HG03159 (cell line): ENCODE results near the gene KLC3.

Experiments used
- ATAC-seq: cut with Tn5 transposase; IDR thresholded peaks from one replicate; pipeline ENCODE4 v1.9.1; 2021; ENCODE audit warnings: mild to moderate bottlenecking, moderate library complexity; ENCODE audit not compliant: unreplicated experiment

The KLC3 gene

DNA sequence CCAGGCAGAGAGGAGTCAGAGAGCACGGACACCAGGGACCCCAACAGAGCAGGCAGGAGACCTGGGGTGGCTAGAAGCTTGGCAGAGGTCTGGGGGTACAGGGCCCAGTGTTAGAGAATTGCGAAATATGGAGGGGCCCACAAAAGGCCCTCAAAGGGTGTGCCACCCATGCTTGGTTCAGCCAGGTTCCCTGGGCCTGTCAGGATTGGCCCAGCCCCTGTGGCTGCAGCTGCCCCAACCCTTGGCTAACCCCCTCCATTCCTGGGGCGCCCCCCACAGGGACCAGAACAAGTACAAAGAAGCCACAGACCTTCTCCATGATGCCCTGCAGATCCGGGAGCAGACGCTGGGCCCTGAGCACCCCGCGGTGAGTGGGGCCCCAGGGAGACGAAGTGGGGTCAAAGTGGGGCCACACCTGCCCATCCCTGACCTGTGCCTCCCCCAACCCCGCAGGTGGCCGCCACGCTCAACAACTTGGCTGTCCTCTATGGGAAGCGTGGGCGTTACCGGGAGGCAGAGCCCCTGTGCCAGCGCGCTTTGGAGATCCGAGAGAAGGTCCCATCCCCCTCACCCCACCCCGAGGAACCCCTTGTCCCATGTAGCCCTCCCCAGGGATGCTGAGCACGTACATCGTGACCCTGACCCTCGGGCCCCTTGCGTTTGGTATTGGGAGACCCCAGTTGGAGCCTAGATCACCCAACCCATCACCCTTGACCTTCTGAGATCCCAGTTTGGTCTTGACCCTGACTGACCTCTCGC is 8.0 kb downstream of the KLC3 start:
- no peak for ATAC-seq

GRCh38 chr19:45349126-45349415 is 8.5 kb downstream of the KLC3 start:
- ATAC-seq = no peak

GRCh38 chr19:45349430-45349941 is 8.9 kb downstream of the KLC3 start:
- ATAC-seq = no peak

DNA sequence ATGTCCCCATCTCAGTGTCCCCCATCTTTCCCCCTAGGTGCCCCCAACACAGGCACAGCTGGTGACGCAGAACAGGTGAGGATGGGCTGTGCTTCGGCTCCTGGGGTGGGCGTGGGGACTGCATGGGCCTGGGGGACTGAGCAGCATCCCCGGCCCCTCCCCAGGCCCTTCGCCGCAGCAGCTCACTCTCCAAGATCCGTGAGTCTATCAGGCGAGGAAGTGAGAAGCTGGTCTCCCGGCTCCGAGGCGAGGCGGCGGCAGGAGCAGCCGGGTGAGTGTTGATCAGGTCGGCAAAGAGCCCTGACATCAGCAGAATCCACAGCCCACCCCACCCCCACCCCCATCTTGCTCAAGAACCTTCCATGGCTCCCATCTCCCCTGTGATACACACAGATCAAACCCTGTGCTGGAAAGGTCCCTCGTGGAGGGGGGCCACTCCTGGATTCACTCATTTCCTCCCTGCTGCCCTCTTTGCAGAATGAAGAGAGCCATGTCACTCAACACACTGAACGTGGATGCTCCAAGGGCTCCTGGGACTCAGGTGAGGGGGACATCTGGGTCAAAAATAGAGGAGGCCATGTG is 10.0 kb downstream of the KLC3 start:
- ATAC-seq = no peak

DNA sequence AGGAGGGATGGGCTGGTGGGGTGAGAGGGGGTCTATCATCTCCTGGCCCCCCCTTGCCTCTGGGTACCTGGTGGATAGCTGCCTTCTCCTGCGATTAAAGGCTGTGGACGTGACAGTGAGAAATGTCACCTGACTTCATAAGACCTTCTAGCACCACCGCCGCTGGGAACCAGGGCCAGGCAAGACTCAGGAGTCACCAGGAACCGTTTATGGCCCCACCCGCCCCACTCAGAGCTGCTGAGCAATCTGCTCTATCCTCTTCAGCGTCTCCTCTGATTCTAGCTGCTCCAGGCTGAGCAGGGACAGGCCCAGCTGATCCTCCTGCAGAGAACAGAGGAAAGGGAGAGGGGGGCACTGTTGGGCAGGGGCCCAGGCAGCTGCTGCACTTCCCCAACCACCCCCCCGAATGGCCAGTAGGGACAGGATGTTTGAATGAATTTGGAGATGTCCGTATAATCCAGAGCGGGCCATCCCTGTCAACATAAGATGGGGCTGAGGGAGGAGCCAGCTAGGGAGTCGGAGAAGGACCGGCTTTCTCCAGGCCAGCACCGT is 10.9 kb downstream of the KLC3 start:
- no peak for ATAC-seq

DNA sequence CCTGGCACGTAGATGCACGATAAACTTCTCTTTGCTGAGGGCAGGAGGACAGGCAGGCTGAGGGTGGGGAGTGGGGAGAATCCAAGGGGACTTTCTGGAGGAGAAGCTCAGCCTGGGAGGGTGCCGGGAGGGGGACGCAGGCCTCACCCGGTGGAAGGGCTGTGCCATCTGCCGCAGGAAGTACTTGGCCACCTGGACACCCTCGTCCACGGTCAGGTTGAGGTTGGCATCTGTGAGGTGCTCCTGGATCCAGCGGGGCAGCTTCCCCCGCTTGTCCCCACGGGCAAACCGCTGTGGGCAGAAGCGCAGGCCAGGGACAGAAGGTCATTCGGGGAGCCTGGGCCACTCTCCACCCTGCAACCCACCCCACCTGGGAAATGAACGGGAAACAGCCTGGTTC is 11.5 kb downstream of the KLC3 start:
- ATAC-seq = no peak

DNA sequence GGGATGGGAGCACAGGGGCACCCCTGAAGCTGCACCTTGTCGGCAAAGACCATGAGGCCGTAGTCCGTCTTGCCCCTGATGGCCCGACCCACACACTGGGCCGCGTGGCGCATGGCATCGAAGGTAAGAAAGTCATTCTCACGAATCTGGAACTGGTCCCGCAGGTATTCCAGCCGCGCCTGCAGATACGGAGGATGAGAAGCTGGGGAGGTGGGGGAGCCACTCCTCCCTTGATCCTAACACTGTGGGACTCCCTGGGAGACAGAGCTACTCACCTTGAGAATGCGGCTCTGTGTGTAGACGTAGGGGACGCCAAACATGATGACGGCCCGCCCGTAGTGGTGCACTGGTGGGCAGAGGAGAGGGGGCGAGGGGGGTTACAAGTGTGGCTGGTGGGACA is 11.9 kb downstream of the KLC3 start:
- ATAC-seq = no peak

DNA sequence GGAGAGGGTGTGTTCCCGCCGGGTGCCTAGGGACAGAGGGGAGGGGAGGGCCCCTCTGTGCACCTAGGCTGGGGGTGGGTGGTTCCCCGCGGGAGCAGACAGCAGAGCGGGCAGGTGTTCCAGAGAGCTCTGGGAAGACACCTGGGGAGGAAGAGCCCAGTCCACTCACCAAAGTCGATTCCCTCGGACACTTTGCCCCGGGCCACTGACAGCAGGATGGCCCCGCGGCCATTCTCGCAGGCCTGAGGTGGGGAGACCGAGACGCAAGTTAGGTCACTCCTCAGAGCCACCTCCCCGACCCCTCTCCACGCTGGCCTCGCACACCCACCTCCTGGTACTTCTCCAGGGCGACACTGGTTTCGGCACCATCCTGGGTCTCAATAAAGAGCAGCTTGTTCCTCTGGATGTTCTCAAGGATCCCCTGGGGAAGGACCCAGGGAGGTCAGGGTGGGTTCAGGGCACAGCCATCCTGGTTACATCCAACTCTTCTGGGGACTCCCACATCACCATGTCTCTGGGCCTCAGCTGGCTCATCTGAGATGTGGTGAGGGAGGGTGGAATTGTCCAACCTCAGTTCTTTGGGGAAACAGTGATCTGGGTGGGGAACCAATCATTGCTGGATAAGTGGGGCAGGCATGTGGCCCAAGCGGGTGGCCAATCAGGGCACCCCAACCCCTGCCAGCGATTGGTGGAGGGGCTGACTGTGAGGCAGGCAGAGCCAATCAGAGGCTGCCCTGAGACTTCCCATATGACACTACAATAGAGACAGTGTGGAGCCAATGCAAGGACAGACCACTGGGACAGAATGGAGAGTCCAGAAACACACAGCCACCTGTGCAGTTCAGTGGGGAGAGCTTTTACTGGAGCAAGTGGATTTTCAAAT is 12.6 kb downstream of the KLC3 start:
- ATAC-seq = no peak

DNA sequence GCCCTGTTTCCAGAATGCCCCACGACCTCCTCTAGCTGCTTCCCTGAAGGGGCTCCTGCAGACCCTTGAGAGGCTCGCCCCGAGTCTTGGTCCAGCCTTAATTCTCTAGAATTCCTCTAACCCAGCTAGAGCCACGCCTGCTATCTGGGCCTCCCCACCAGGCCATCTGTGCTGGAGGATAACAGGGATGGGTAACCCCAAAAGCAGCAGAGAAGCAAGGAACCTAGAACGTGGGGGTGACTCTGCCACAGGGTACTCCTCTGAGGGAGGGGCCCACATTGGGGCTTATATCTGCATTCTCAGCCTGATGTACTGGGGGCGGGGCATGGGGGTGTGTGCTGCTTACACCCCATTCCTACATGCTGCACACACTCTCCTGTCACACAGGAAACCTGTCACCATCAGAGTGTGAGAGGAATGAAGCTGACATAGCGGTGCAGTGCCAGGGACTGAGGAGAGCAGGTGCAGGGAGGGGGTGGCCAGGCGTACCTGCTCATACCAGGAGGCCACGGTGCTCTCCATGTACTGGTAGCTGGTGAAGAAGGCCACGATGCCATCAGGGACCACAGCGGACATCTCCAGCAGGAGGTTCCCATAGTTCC is 13.8 kb downstream of the KLC3 start:
- no peak for ATAC-seq

- no peak for ATAC-seq
Observed at GRCh38 chr19:45355402-45355801, 14.9 kb downstream of the KLC3 start.

GRCh38 chr19:45355910-45356309 is 15.4 kb downstream of the KLC3 start:
- no peak for ATAC-seq

GRCh38 chr19:45356760-45357444 is 16.4 kb downstream of the KLC3 start:
- ATAC-seq = no peak

- ATAC-seq = no peak
Observed at GRCh38 chr19:45357445-45357783, 16.9 kb downstream of the KLC3 start.

DNA sequence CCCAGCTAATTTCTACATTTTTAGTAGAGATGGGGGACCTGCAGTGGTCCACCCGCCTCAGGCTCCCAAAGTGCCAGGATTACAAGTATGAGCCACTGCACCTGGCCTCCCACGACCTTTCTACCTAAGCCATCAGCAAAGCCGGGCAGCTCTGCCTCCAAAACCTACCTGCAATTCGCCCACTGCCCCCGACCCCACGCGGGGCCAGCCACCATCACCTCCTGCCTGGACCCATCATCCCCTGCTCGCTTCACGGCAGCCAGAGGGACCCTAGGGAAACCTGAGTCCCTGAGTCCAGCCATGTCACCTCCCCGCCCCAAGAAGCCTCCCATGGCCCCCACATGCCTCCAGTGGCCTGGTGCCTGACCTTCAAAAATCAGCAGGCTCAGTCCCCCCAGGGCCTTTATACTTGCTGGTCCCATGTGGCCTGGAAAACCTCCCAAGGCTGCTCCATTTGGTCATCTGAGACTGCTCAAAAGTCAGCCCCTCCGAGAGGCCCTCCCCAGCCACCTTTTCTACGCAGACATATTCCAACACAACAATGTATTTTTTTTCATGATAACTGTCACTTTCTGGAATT is 17.8 kb downstream of the KLC3 start:
- ATAC-seq = no peak

- ATAC-seq = no peak
Observed at GRCh38 chr19:45361608-45362007, 21.1 kb downstream of the KLC3 start.

DNA sequence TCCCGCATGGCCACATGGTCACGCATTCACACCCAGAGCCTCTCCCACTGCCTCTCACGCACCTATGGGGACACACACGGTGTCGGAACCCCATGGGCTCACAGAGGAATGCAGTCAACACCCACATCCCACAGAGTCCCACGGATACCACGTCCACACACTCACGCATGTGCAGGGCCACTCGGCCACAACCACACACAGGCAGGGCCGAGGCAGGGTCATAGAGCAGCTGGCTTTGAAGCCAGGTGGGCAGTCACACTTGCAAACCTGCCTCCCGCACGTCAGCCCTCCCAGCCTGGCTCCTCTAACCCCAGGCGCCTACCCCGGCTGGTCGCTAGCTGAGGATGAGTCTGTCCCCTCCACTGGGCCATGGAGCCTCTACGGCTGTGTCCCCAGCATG is 21.7 kb downstream of the KLC3 start:
- no peak for ATAC-seq

GRCh38 chr19:45363861-45364459 is 23.4 kb downstream of the KLC3 start:
- no peak for ATAC-seq

DNA sequence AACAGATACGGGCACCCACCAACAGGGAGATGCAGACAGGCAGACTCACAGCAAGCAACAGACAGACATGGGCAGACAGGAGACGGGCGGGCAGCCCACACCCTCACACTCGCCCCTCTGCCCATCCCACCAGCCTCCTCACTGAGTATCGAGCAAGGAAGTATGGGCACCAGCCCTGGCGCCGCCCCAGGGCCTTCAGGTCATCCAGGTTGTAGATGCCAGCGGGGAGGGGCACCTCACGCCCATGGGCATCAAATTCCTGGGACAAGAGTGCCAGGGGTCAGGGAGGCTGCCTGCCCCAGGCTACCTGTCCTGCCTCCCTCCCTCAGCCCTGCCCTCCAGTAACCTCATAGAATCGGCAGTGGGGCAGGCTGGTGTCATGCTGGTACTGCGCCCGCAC is 24.1 kb downstream of the KLC3 start:
- no peak for ATAC-seq

DNA sequence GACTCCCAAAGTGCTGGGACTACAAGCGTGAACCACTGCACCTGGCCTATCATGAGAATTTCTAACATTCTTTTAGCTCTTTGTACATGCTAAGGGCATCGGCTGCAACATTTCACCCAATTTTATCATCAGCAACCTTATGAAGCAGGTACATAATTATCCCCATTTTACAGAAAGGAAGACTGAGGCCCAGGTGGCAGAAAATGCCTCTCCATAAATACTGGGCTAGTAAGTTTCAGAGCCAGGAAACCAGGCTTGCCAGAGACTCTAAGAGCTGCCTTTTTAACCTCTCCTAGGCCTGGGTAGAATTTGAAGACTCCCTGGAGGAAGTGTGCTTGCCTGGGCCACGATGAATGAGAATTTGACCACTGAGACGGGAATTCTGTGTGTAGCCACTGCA is 27.6 kb downstream of the KLC3 start:
- no peak for ATAC-seq

DNA sequence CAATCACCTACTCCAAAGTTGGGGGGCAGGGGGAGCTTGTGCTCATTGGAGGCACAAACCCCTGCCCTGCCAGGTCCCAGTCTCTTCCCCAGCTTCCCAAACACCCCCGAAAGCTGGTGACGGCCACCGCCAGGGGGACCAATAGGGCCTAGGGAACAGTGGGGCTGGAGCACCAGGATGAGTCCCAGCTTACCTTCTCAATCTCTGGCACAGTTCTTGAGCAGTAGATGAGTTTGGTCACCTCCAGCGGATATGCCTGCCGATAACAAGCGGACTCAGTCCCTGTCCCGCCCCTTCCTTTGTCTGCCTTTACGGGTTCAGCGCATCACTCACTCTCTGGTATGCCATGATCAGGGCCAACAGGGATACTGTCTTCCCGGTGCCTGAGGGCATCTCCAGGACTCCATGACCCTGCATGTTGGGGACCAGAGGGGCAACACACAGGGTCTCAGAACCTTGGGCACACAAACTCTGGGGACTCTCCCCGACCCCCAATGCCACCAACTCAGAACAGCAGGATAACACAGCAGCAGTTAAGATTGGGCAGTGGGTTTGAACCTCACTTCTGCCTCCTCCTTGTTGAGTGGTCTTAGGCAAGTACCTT is 28.3 kb downstream of the KLC3 start:
- no peak for ATAC-seq
